T-helper 2 cell treated with Interferon-gamma antibody and Interleukin-4, amounts not matched to agents 5 μg/mL and 100 μg/mL, for 36 hours (primary cell): Measurements from ENCODE around the gene MPV17.
"Not testable (repeated sequence)": the region's sequence is repeated elsewhere in the genome, so short reads cannot be mapped to it uniquely, and the experiment has no call there.

Source experiments
- DNase-seq: peaks from one replicate; pipeline ENCODE4 v3.0.0; 2021; ENCODE audit warnings: low spot score
- H3K27ac Mint-ChIP-seq: one replicate; pipeline ENCODE4 v1.8.0; 2021; ENCODE audit warnings: mild to moderate bottlenecking, mixed read lengths
- H3K27me3 Mint-ChIP-seq: one replicate; pipeline ENCODE4 v1.8.0; 2021; ENCODE audit warnings: low read depth, mixed read lengths
- H3K36me3 Mint-ChIP-seq: one replicate; pipeline ENCODE4 v1.8.0; 2021; ENCODE audit warnings: low read depth, mixed read lengths
- H3K4me1 Mint-ChIP-seq: one replicate; pipeline ENCODE4 v1.8.0; 2021; ENCODE audit warnings: low read depth, mixed read lengths
- H3K4me3 Mint-ChIP-seq: one replicate; pipeline ENCODE4 v1.8.0; 2022; ENCODE audit warnings: mild to moderate bottlenecking, moderate library complexity, mixed read lengths
- H3K9me3 Mint-ChIP-seq: one replicate; pipeline ENCODE4 v1.8.0; 2021; ENCODE audit warnings: mixed read lengths

Gene MPV17

GRCh38 chr2:27351802-27352598 is 29.1 kb upstream of the MPV17 start:
- Mint-ChIP-seq H3K27ac (peak overlapping the region; percentile 66), H3K36me3 (peaks cover 27% of the 10 kb centered on the region), H3K27me3 (no peaks in the 10 kb centered on the region), H3K9me3 (no peaks in the 10 kb centered on the region), H3K4me1 (peaks cover 28% of the 10 kb centered on the region), H3K4me3 (peak overlapping the region; percentile 34)
- DNase-seq: peak; percentile 27

DNA sequence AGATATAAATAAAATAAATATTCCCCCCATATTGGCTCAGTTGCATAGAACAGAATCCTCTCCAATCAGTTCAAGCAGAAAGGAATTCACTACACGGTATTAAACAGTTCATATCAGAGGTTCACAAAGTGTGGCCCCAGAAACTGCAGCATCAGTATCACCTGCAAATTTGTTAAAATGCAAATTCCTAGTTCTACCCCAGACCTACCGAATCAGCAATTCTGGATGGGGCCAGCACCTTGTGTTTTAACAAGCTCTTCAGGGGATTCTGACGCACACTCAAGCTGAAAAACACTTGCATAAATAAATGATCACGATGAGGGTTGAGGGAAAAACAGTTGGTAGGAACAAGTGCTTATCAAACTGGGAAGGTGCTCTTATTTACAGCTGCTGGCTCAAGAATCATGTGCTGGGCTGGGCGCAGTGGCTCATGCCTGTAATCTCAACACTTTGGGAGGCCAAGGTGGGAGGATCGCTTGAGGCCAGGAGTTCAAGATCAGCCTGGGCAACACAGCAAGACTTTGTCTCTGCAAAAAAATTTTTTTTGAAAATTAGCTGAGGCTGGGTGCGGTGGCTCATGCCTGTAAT is 27.3 kb upstream of the MPV17 start:
- no peak for DNase-seq
- Mint-ChIP-seq H3K27me3 (no peaks in the 10 kb centered on the region), H3K4me3 (no peak overlapping the region), H3K4me1 (peaks cover 22% of the 10 kb centered on the region), H3K27ac (no peak overlapping the region), H3K9me3 (no peaks in the 10 kb centered on the region), H3K36me3 (peaks cover 28% of the 10 kb centered on the region)

DNA sequence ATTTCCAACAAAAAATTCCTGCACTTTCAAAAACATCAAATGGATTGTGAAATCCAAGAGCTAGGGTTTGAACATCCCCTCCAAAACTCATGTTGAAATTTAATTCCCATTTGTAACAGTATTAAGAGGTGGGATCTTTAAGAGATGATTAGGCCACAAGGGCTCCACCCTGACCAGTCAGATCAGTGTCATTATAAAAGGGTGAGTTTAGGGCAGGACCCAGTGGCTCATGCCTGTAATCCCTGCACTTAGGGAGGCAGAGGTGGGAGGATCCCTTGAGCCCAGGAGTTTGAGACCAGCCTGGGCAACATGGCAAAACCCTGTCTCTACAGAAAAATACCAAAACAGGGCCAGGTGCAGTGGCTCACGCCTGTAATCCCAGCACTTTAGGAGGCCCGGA is 24.7 kb upstream of the MPV17 start:
- no peaks in the 10 kb centered on the region for H3K27me3 Mint-ChIP-seq
- peaks cover 11% of the 10 kb centered on the region for H3K4me1 Mint-ChIP-seq
- no peak overlapping the region for H3K4me3 Mint-ChIP-seq
- no peak for DNase-seq
- peaks cover 27% of the 10 kb centered on the region for H3K36me3 Mint-ChIP-seq
- H3K9me3 Mint-ChIP-seq: no peaks in the 10 kb centered on the region
- H3K27ac Mint-ChIP-seq: no peak overlapping the region

DNA sequence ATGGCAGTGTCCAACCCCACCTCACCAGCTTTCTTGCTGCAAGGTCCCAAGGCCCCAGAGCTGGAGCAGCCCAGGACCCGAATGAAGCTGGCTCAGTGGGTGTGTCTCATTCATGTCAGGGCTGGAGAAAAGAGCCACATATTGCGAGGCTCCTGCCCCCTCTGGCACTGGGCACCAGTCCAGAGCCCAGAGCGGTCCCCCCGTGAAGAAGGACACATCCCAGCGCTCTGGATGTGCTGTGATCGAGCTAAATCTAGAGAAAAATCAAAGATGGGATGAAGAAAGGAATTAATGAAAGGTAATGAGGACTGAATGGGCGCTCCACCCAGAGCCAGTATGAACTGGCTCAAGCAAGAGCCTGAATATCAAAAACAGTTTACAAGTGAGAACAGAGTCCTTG is 13.3 kb upstream of the MPV17 start:
- Mint-ChIP-seq H3K27ac (no peak overlapping the region), H3K9me3 (no peaks in the 10 kb centered on the region), H3K4me3 (no peak overlapping the region), H3K36me3 (peaks cover 49% of the 10 kb centered on the region), H3K4me1 (no peaks in the 10 kb centered on the region), H3K27me3 (no peaks in the 10 kb centered on the region)
- no peak for DNase-seq

DNA sequence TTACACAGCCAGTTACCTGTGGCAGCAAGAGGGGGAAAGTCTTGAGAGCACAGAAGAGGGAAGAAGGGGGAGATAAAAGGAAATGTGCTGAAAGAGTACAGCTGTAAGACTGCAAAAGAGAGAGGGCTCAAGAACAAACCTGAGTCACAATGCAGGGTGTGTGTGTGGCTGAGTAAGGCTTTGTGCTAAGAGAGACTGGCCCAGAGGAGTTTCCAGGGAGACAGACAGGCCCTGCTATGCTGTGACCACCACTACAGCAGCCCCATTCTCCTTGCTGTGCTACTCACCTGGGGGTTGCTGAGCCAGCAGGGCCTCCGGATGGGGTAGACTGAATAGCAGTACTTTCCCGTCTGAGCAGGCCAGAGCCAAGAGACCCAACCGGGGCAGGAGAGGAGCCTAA is 12.4 kb upstream of the MPV17 start:
- Mint-ChIP-seq H3K4me3 (no peak overlapping the region), H3K36me3 (peaks cover 44% of the 10 kb centered on the region), H3K9me3 (no peaks in the 10 kb centered on the region), H3K27ac (no peak overlapping the region), H3K27me3 (no peaks in the 10 kb centered on the region), H3K4me1 (no peaks in the 10 kb centered on the region)
- no peak for DNase-seq

- peaks cover 15% of the 10 kb centered on the region for H3K4me1 Mint-ChIP-seq
- H3K27ac Mint-ChIP-seq: no peak overlapping the region
- peaks cover 37% of the 10 kb centered on the region for H3K36me3 Mint-ChIP-seq
- no peaks in the 10 kb centered on the region for H3K27me3 Mint-ChIP-seq
- H3K9me3 Mint-ChIP-seq: no peaks in the 10 kb centered on the region
- DNase-seq: no peak
- H3K4me3 Mint-ChIP-seq: no peak overlapping the region
Observed at GRCh38 chr2:27324720-27325119, 1.8 kb upstream of the MPV17 start.

DNA sequence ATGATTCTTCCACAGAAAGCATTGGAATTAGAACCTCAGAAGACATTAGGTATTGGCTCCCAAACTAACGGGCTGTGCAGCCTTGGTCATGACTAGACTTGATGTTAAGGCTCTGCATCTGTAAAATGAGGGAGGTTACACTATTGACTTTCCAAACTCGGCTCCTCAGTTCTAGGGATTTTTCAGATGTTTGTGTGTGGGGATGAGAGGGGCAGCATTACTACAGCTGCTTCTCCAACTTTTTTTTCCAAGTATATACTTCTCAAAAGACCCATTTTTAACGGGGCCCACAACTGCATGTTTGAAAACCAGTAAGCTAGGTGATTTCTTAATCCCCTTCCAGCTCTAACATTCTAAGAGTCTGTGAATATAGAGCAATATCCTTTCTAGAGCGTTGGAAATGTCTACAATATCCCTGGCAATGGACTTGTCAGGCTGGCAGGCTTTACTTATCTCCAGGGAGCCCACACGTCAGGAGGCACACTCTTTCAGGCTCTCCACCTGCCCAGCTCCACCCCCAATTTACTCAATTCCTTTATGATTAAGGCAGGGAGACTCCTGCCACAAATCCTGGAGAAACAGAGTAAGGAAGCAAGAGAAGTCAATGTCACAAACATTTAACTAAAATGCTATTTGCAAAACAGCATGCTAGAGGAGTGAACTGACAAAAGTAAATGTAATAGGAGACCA is 844 bp upstream of the MPV17 start:
- H3K27me3 Mint-ChIP-seq: no peaks in the 10 kb centered on the region
- peak overlapping the region; percentile 97 for H3K27ac Mint-ChIP-seq
- no peaks in the 10 kb centered on the region for H3K9me3 Mint-ChIP-seq
- peaks cover 32% of the 10 kb centered on the region for H3K36me3 Mint-ChIP-seq
- no peak for DNase-seq
- peak overlapping the region; percentile 99 for H3K4me3 Mint-ChIP-seq
- peaks cover 15% of the 10 kb centered on the region for H3K4me1 Mint-ChIP-seq

GRCh38 chr2:27322301-27322765 is 564 bp downstream of the MPV17 start:
- no peaks in the 10 kb centered on the region for H3K27me3 Mint-ChIP-seq
- H3K27ac Mint-ChIP-seq: peak overlapping the region; percentile 97
- peak overlapping the region; percentile 99 for H3K4me3 Mint-ChIP-seq
- H3K4me1 Mint-ChIP-seq: peaks cover 15% of the 10 kb centered on the region
- no peak for DNase-seq
- no peaks in the 10 kb centered on the region for H3K9me3 Mint-ChIP-seq
- peaks cover 23% of the 10 kb centered on the region for H3K36me3 Mint-ChIP-seq

DNA sequence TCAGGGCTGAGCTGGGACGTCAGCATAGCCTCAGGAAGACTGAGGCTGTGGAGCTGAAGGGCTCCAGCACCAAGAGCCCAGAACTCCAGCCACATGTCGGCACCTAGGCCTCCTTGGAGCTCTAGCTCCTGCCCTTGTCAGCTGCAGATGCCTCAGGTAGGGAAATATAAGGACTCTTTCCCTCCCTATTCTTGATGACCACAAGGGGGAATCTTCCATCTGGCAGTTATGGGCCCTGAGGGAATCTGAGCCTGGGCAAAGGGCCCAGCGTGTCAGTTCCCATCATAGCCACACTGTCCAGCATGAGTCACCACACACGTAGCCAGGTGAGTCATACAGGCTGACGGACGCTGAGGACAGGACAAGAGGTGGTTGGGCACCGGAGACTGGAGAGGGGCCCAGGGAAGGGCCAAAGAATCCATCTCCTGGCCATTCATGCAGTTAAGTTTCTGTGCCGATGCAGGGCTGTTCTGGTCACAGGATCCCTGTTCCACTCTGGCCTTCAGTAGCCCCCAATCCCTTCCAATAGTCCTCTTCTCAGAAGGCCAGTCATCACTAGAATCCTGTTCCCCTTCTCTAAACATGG is 1.8 kb downstream of the MPV17 start:
- peaks cover 11% of the 10 kb centered on the region for H3K36me3 Mint-ChIP-seq
- peaks cover 15% of the 10 kb centered on the region for H3K4me1 Mint-ChIP-seq
- peak overlapping the region; percentile 38 for H3K27ac Mint-ChIP-seq
- no peak overlapping the region for H3K4me3 Mint-ChIP-seq
- no peaks in the 10 kb centered on the region for H3K9me3 Mint-ChIP-seq
- no peaks in the 10 kb centered on the region for H3K27me3 Mint-ChIP-seq
- DNase-seq: no peak

DNA sequence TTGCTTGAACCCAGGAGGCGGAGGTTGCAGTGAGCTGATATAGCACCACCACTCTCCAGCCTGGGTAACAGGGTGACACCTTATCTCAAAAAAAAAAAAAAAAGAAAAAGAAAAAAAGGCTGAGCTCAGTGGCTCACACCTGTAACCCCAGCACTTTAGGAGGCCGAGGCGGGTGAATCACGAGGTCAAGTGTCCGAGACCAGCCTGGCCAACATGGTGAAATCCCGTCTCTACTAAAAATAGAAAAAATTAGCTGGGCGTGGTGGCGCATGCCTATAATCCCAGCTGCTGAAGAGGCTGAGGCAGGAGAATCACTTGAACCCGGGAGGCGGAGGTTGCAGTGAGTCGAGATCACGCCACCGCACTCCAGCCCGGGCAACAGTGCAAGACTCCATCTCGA is 3.1 kb downstream of the MPV17 start:
- H3K4me3 Mint-ChIP-seq, DNase-seq, H3K36me3 Mint-ChIP-seq, H3K27ac Mint-ChIP-seq, H3K9me3 Mint-ChIP-seq, H3K27me3 Mint-ChIP-seq: not testable (repeated sequence)
- peaks cover 15% of the 10 kb centered on the region for H3K4me1 Mint-ChIP-seq

- Mint-ChIP-seq H3K36me3 (peaks cover 2% of the 10 kb centered on the region), H3K27me3 (no peaks in the 10 kb centered on the region), H3K27ac (no peak overlapping the region), H3K4me3 (no peak overlapping the region), H3K9me3 (no peaks in the 10 kb centered on the region), H3K4me1 (peaks cover 7% of the 10 kb centered on the region)
- no peak for DNase-seq
Observed at GRCh38 chr2:27316655-27317412, 6.1 kb downstream of the MPV17 start.

DNA sequence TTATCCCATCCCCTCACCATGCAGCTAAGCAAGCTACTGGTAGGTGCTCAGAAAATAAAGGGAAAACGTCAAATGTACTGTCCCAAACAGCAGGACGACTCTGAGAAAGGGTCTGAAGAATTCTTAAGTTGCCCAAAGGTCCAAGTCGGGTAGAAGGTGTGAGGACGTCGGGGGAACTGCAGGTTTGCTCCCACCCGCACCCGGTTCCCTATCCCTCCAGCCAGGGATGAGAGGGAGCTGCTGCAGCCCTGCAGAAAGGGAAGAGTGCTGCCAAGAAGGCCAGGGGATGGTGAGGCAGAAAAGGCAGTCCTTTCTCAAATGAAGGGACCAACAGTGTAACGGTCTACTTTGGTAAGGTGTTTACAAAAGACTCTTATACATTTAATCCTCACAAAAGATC is 7.8 kb downstream of the MPV17 start:
- Mint-ChIP-seq H3K27me3 (no peaks in the 10 kb centered on the region), H3K4me1 (peaks cover 3% of the 10 kb centered on the region), H3K4me3 (no peak overlapping the region), H3K9me3 (no peaks in the 10 kb centered on the region), H3K36me3 (peaks cover 3% of the 10 kb centered on the region), H3K27ac (no peak overlapping the region)
- no peak for DNase-seq

- no peak for DNase-seq
- Mint-ChIP-seq H3K9me3 (no peaks in the 10 kb centered on the region), H3K36me3 (peaks cover 5% of the 10 kb centered on the region), H3K4me3 (no peak overlapping the region), H3K27ac (no peak overlapping the region), H3K4me1 (peaks cover 3% of the 10 kb centered on the region), H3K27me3 (no peaks in the 10 kb centered on the region)
Observed at GRCh38 chr2:27314709-27315108, 8.2 kb downstream of the MPV17 start.
